Neural progenitor cell (in vitro differentiated cells): ENCODE results near the gene MERTK. TPM values are rescaled to one million over a fixed set of nuclear protein-coding genes. Genes with fewer than 3 reads are reported as not detected.

Source experiments
- DNase-seq: peaks from one replicate; pipeline ENCODE4 v3.0.0-alpha.2; 2016; ENCODE audit warnings: low spot score
- H2AFZ ChIP-seq: fragments of 200-600 bp; sonication (generic); replicated peaks from 2 replicates; pipeline ENCODE4 v1.6.1; 2016; ENCODE audit warnings: antibody characterized with exemption
- H3F3A ChIP-seq: fragments of 200-600 bp; sonication (generic); 2 replicates; pipeline ENCODE4 v1.6.1; 2016; ENCODE audit warnings: antibody characterized with exemption, low read depth
- H3K27ac ChIP-seq: fragments of 200-600 bp; sonication (generic); 2 replicates; pipeline ENCODE4 v1.5.1; 2016; ENCODE audit warnings: mild to moderate bottlenecking
- H3K27me3 ChIP-seq: fragments of 200-600 bp; sonication (generic); 2 replicates; pipeline ENCODE4 v1.6.1; 2016; ENCODE audit warnings: mild to moderate bottlenecking, moderate library complexity
- H3K36me3 ChIP-seq: fragments of 200-600 bp; sonication (generic); 2 replicates; pipeline ENCODE4 v1.5.1; 2016
- H3K4me1 ChIP-seq: fragments of 200-600 bp; sonication (generic); 2 replicates; pipeline ENCODE4 v1.6.1; 2016; ENCODE audit warnings: mixed run types
- H3K4me2 ChIP-seq: fragments of 200-600 bp; sonication (generic); 2 replicates; pipeline ENCODE4 v1.6.1; 2016
- H3K4me3 ChIP-seq: fragments of 200-600 bp; sonication (generic); 2 replicates; pipeline ENCODE4 v1.5.1; 2016
- H3K79me2 ChIP-seq: fragments of 200-600 bp; sonication (generic); 2 replicates; pipeline ENCODE4 v1.6.1; 2016; ENCODE audit warnings: low read depth
- H3K9ac ChIP-seq: fragments of 200-600 bp; sonication (generic); 2 replicates; pipeline ENCODE4 v1.6.1; 2016
- H3K9me3 ChIP-seq: fragments of 200-600 bp; sonication (generic); 2 replicates; pipeline ENCODE4 v1.5.1; 2016; ENCODE audit warnings: low read depth
- H4K20me1 ChIP-seq: fragments of 200-600 bp; sonication (generic); 2 replicates; pipeline ENCODE4 v1.6.1; 2016; ENCODE audit warnings: low read depth
- H3K27ac Mint-ChIP-seq: 3 replicates; pipeline ENCODE4 v1.8.0; 2021; ENCODE audit warnings: mixed read lengths
- H3K27me3 Mint-ChIP-seq: 2 replicates; pipeline ENCODE4 v1.8.0; 2022; ENCODE audit warnings: low read depth, mild to moderate bottlenecking, inconsistent platforms, moderate library complexity, mixed read lengths; ENCODE audit not compliant: insufficient read depth
- H3K36me3 Mint-ChIP-seq: 3 replicates; pipeline ENCODE4 v1.8.0; 2021; ENCODE audit warnings: mixed read lengths
- H3K4me1 Mint-ChIP-seq: 3 replicates; pipeline ENCODE4 v1.8.0; 2021; ENCODE audit warnings: mixed read lengths
- H3K4me3 Mint-ChIP-seq: 3 replicates; pipeline ENCODE4 v1.8.0; 2021; ENCODE audit warnings: mild to moderate bottlenecking, moderate library complexity, mixed read lengths
- H3K9me3 Mint-ChIP-seq: 3 replicates; pipeline ENCODE4 v1.8.0; 2020; ENCODE audit warnings: mixed read lengths
- EZH2 ChIP-seq: fragments of 200-600 bp; sonication (generic); IDR thresholded peaks from 2 replicates; pipeline ENCODE4 v1.6.1; 2017; ENCODE audit warnings: antibody characterized with exemption, mild to moderate bottlenecking, moderate library complexity
- EZH2phosphoT487 ChIP-seq: fragments of 200-600 bp; sonication (generic); IDR thresholded peaks from 2 replicates; pipeline ENCODE4 v1.6.1; 2017; ENCODE audit warnings: antibody characterized with exemption
- total RNA-seq: library from RNA; depleted of rRNA; stranded (reverse); fragments of >200 nt; gene quantifications from 2 replicates; pipeline ENCODE4 v1.2.3, GENCODE V29; 2015; ENCODE audit warnings: low replicate concordance
- TF ChIP-seq, protein P1 (sequence below): fragments of 200-600 bp; sonication (generic); IDR thresholded peaks from 2 replicates; pipeline ENCODE4 v1.5.1; 2017; ENCODE audit warnings: antibody characterized with exemption, mild to moderate bottlenecking

MERTK gene
- total RNA-seq, 1 donor from 2014 or later: 6.1 TPM

- TF ChIP-seq EZH2 (no peak), EZH2phosphoT487 (no peak)
- TF ChIP-seq, protein P1, sequence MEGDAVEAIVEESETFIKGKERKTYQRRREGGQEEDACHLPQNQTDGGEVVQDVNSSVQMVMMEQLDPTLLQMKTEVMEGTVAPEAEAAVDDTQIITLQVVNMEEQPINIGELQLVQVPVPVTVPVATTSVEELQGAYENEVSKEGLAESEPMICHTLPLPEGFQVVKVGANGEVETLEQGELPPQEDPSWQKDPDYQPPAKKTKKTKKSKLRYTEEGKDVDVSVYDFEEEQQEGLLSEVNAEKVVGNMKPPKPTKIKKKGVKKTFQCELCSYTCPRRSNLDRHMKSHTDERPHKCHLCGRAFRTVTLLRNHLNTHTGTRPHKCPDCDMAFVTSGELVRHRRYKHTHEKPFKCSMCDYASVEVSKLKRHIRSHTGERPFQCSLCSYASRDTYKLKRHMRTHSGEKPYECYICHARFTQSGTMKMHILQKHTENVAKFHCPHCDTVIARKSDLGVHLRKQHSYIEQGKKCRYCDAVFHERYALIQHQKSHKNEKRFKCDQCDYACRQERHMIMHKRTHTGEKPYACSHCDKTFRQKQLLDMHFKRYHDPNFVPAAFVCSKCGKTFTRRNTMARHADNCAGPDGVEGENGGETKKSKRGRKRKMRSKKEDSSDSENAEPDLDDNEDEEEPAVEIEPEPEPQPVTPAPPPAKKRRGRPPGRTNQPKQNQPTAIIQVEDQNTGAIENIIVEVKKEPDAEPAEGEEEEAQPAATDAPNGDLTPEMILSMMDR: no peak
- peak overlapping the region; percentile 49 for H3K4me3 Mint-ChIP-seq
- peaks cover 15% of the 10 kb centered on the region for H3K4me1 Mint-ChIP-seq
- H3K9me3 ChIP-seq: no peaks in the 10 kb centered on the region
- no peaks in the 10 kb centered on the region for H3K79me2 ChIP-seq
- H3K9me3 Mint-ChIP-seq: no peaks in the 10 kb centered on the region
- no peaks in the 10 kb centered on the region for H3K36me3 ChIP-seq
- H3K9ac ChIP-seq: no peak overlapping the region
- H3K4me1 ChIP-seq: peaks cover 3% of the 10 kb centered on the region
- no peak overlapping the region for H3K27ac Mint-ChIP-seq
- H3K27me3 Mint-ChIP-seq: peaks cover 5% of the 10 kb centered on the region
- H3K4me2 ChIP-seq: no peak overlapping the region
- peaks cover 10% of the 10 kb centered on the region for H4K20me1 ChIP-seq
- H3K27ac ChIP-seq: no peak overlapping the region
- H3K4me3 ChIP-seq: no peak overlapping the region
- H3K27me3 ChIP-seq: peaks cover 46% of the 10 kb centered on the region
- peaks cover 21% of the 10 kb centered on the region for H3F3A ChIP-seq
- H2AFZ ChIP-seq: no peak overlapping the region
- no peaks in the 10 kb centered on the region for H3K36me3 Mint-ChIP-seq
- DNase-seq: no peak
These were observed 1.8 kb upstream of the MERTK start for GRCh38 chr2:111896576-111896975.

DNA sequence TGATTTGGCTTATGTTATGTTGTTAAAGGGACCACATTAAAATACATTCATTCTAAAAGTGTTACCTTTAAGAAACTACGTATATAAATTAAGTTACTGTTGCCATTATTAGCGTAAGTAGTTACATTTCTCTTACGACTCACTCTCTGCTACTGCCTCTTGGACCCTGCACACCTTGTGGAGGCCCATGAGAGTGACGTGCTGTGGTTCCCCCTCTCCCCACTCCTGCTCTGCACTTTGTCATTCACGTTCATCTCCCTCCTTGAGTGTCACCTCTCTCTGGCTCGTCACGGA is 830 bp upstream of the MERTK start:
- no peaks in the 10 kb centered on the region for H3K9me3 ChIP-seq
- H3K36me3 Mint-ChIP-seq: no peaks in the 10 kb centered on the region
- peaks cover 25% of the 10 kb centered on the region for H3F3A ChIP-seq
- no peaks in the 10 kb centered on the region for H3K9me3 Mint-ChIP-seq
- peak overlapping the region; percentile 87 for H2AFZ ChIP-seq
- no peak for DNase-seq
- peaks cover 15% of the 10 kb centered on the region for H3K4me1 Mint-ChIP-seq
- no peak overlapping the region for H3K9ac ChIP-seq
- peaks cover 5% of the 10 kb centered on the region for H3K27me3 Mint-ChIP-seq
- no peaks in the 10 kb centered on the region for H3K79me2 ChIP-seq
- H3K36me3 ChIP-seq: no peaks in the 10 kb centered on the region
- H4K20me1 ChIP-seq: peaks cover 10% of the 10 kb centered on the region
- peak overlapping the region; percentile 91 for H3K4me3 Mint-ChIP-seq
- TF ChIP-seq EZH2 (no peak), EZH2phosphoT487 (no peak)
- TF ChIP-seq, protein P1: no peak
- H3K27me3 ChIP-seq: peaks cover 46% of the 10 kb centered on the region
- H3K4me1 ChIP-seq: peaks cover 3% of the 10 kb centered on the region
- H3K4me3 ChIP-seq: peak overlapping the region; percentile 76
- H3K27ac ChIP-seq: no peak overlapping the region
- peak overlapping the region; percentile 89 for H3K4me2 ChIP-seq
- peak overlapping the region; percentile 25 for H3K27ac Mint-ChIP-seq

DNA sequence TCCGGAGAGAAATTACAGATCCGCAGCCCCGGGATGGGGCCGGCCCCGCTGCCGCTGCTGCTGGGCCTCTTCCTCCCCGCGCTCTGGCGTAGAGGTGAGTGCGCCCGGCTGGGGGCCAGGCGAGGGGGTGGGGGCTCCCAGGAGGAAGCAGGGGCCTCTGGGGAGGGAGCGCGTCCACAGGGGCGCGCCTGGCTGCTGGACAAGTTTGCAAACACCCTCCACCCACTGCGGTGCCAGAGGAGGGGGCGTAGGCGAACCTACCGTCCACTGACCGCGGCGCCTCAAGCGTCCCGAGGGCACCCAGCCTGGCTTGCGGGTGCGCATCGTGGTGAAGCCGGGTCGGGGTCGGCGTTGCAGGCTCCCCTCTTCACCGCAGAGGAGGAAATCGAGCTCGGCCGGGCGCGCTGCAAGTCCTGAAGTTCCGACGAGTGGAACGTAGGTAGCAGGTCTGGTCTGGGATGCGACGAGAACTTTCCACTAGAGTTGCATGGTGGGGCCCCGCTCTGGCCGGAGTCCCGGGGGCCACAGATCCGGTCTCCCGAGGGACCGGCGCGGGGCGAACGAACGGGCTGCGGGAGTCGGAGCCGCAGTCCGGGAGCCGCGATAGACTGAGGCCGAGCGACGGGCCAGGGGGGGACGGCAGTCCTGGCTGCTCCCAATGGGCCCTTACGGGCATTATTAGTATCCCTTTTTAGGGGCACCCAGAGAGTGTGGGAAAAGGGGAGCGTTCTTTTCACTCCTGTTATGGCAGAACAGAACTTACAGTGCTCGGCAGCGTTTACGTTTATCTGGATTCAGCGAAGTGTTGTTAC is 502 bp downstream of the MERTK start:
- Mint-ChIP-seq H3K27ac (no peak overlapping the region), H3K27me3 (peaks cover 5% of the 10 kb centered on the region), H3K36me3 (no peaks in the 10 kb centered on the region), H3K9me3 (no peaks in the 10 kb centered on the region), H3K4me1 (peaks cover 25% of the 10 kb centered on the region), H3K4me3 (peak overlapping the region; percentile 90)
- H2AFZ ChIP-seq: peak overlapping the region; percentile 93
- TF ChIP-seq EZH2 (peak; percentile 76), EZH2phosphoT487 (peak; percentile 66)
- TF ChIP-seq, protein P1: no peak
- H3K4me2 ChIP-seq: peak overlapping the region; percentile 86
- H3K4me1 ChIP-seq: peaks cover 12% of the 10 kb centered on the region
- no peaks in the 10 kb centered on the region for H3K9me3 ChIP-seq
- peak; percentile 68 for DNase-seq
- no peak overlapping the region for H3K9ac ChIP-seq
- H3K79me2 ChIP-seq: no peaks in the 10 kb centered on the region
- peaks cover 33% of the 10 kb centered on the region for H3F3A ChIP-seq
- H3K36me3 ChIP-seq: no peaks in the 10 kb centered on the region
- H4K20me1 ChIP-seq: peaks cover 10% of the 10 kb centered on the region
- H3K27me3 ChIP-seq: peaks cover 46% of the 10 kb centered on the region
- no peak overlapping the region for H3K27ac ChIP-seq
- peak overlapping the region; percentile 76 for H3K4me3 ChIP-seq
